ENCODE data around the gene GRIP1.

DNA sequence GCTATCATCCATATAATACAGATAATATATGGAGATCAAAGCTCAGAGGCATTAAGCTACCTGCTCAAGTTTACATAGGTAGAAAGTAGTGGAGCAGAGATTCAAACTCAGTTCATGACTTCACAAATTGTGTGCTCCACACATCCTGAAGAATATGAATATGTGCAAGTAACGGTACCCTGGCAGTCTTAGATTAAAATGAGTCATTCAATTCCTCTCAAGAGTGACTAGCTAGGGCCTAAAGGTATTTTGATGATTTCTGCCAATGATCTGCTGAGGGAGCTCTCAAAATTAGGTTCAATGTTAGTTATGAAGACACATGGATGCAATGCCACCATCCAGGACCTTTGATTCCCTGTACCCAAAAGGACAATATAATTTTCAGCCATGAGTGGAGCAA is 58.9 kb downstream of the GRIP1 start:
- TF ChIP-seq, protein P1, sequence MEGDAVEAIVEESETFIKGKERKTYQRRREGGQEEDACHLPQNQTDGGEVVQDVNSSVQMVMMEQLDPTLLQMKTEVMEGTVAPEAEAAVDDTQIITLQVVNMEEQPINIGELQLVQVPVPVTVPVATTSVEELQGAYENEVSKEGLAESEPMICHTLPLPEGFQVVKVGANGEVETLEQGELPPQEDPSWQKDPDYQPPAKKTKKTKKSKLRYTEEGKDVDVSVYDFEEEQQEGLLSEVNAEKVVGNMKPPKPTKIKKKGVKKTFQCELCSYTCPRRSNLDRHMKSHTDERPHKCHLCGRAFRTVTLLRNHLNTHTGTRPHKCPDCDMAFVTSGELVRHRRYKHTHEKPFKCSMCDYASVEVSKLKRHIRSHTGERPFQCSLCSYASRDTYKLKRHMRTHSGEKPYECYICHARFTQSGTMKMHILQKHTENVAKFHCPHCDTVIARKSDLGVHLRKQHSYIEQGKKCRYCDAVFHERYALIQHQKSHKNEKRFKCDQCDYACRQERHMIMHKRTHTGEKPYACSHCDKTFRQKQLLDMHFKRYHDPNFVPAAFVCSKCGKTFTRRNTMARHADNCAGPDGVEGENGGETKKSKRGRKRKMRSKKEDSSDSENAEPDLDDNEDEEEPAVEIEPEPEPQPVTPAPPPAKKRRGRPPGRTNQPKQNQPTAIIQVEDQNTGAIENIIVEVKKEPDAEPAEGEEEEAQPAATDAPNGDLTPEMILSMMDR (IDR thresholded peaks at IDR 0.05): no peak
- no peak for TF ChIP-seq EP300 (IDR thresholded peaks at IDR 0.05)
